Endodermal cell (in vitro differentiated cells): ENCODE measurements around the gene TGFBR3. TPM values are rescaled to one million over a fixed set of nuclear protein-coding genes. Genes with fewer than 3 reads are reported as not detected.

Source experiments
- DNase-seq: peaks from one replicate; pipeline ENCODE4 v3.0.0-alpha.2; 2017
- H3K27ac ChIP-seq: 2 replicates; pipeline ENCODE4 v1.5.1; 2013; ENCODE audit warnings: mild to moderate bottlenecking, low read depth, low read length, moderate library complexity
- H3K27me3 ChIP-seq: 2 replicates; pipeline ENCODE4 v1.6.1; 2013; ENCODE audit warnings: mild to moderate bottlenecking, low read length, moderate library complexity; ENCODE audit not compliant: insufficient read depth, control insufficient read depth, poor library complexity, severe bottlenecking
- H3K36me3 ChIP-seq: 2 replicates; pipeline ENCODE4 v1.7.0; 2013; ENCODE audit warnings: mild to moderate bottlenecking, low read length, moderate library complexity; ENCODE audit not compliant: control insufficient read depth, insufficient read depth
- H3K4me1 ChIP-seq: one replicate; pipeline ENCODE4 v1.7.0; 2013; ENCODE audit warnings: low read length; ENCODE audit not compliant: control insufficient read depth, insufficient read depth
- H3K4me3 ChIP-seq: 2 replicates; pipeline ENCODE4 v1.5.1; 2013; ENCODE audit warnings: mild to moderate bottlenecking, low read length, moderate library complexity
- H3K9ac ChIP-seq: 2 replicates; pipeline ENCODE4 v1.6.1; 2013; ENCODE audit warnings: mild to moderate bottlenecking, low read length, moderate library complexity; ENCODE audit not compliant: poor library complexity, severe bottlenecking; ENCODE audit errors: extremely low read depth
- H3K9me3 ChIP-seq: 2 replicates; pipeline ENCODE4 v1.6.1; 2013; ENCODE audit warnings: mild to moderate bottlenecking, low read length, moderate library complexity; ENCODE audit not compliant: control insufficient read depth
- H3K27ac Mint-ChIP-seq: 2 replicates; pipeline ENCODE4 v1.8.0; 2020; ENCODE audit warnings: mixed read lengths
- H3K27me3 Mint-ChIP-seq: 2 replicates; pipeline ENCODE4 v1.8.0; 2021; ENCODE audit warnings: mild to moderate bottlenecking, mixed read lengths; ENCODE audit not compliant: insufficient read depth
- H3K36me3 Mint-ChIP-seq: 2 replicates; pipeline ENCODE4 v1.8.0; 2020; ENCODE audit warnings: low read depth, mixed read lengths
- H3K4me1 Mint-ChIP-seq: 2 replicates; pipeline ENCODE4 v1.8.0; 2020; ENCODE audit warnings: mixed read lengths
- H3K4me3 Mint-ChIP-seq: 2 replicates; pipeline ENCODE4 v1.8.0; 2020; ENCODE audit warnings: mild to moderate bottlenecking, moderate library complexity, mixed read lengths
- H3K9me3 Mint-ChIP-seq: 2 replicates; pipeline ENCODE4 v1.8.0; 2020; ENCODE audit warnings: mild to moderate bottlenecking, mixed read lengths
- WGBS, 2 experiments: methylation state at CpG; one replicate each; pipeline versions ENCODE4 v1.1.5 to v1.1.7; 2013; ENCODE audit warnings: missing lambda C conversion rate in 2 of 2, mixed read lengths in 1 of 2; ENCODE audit not compliant: insufficient coverage in 1 of 2, insufficient read length in 1 of 2; 5-methylcytosine and 5-hydroxymethylcytosine counted together
- total RNA-seq, 2 donors: library from RNA; stranded (reverse); fragmentation: NEBNext Ultra II Directional in 1 of 2; extraction: Animal tissue kit (Norgen Biotek cat#: 25700) in 1 of 2; gene quantifications; 2 replicates in 1 of 2; 3 replicates in 1 of 2; pipeline ENCODE4 v1.2.1, GENCODE V29; 2021
- TF ChIP-seq, protein P1 (sequence below): fragments of 200-600 bp; sonication (generic); conservative IDR thresholded peaks from 2 replicates; pipeline ENCODE4 v1.5.0; 2021; ENCODE audit warnings: antibody characterized with exemption, mild to moderate bottlenecking

Gene TGFBR3
- total RNA-seq, 2 donors from 2014 or later: 8.1 to 8.5 TPM

DNA sequence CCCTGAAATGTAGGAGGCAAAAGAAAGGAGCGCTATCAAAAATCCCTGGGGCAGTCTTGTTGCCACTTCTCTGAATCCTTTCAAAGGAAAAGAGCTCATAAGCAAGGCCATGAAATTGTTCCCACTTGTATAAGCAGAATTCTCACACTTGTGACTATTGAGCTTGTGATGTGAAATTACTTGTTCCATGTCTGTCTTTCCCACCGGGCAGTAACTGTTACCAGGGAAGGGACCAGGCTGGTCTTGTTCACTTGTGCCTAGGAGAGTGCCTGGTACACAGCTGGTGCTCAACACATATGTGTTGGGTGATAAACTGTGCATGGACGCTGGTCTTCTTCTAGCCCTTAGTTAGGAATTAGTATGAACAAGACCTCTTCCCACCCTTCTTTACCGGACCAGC lies 234.7 kb downstream of the TGFBR3 start:
- Histone ChIP-seq H3K4me1 (no peaks in the 10 kb centered on the region), H3K27ac (no peak overlapping the region), H3K4me3 (no peak overlapping the region), H3K36me3 (no peaks in the 10 kb centered on the region), H3K27me3 (no peaks in the 10 kb centered on the region), H3K9ac (no peak overlapping the region), H3K9me3 (peaks cover 4% of the 10 kb centered on the region)
- Mint-ChIP-seq H3K9me3 (peaks cover 8% of the 10 kb centered on the region), H3K27ac (no peak overlapping the region), H3K4me3 (no peak overlapping the region), H3K36me3 (no peaks in the 10 kb centered on the region), H3K4me1 (no peaks in the 10 kb centered on the region), H3K27me3 (no peaks in the 10 kb centered on the region)
- TF ChIP-seq, protein P1, sequence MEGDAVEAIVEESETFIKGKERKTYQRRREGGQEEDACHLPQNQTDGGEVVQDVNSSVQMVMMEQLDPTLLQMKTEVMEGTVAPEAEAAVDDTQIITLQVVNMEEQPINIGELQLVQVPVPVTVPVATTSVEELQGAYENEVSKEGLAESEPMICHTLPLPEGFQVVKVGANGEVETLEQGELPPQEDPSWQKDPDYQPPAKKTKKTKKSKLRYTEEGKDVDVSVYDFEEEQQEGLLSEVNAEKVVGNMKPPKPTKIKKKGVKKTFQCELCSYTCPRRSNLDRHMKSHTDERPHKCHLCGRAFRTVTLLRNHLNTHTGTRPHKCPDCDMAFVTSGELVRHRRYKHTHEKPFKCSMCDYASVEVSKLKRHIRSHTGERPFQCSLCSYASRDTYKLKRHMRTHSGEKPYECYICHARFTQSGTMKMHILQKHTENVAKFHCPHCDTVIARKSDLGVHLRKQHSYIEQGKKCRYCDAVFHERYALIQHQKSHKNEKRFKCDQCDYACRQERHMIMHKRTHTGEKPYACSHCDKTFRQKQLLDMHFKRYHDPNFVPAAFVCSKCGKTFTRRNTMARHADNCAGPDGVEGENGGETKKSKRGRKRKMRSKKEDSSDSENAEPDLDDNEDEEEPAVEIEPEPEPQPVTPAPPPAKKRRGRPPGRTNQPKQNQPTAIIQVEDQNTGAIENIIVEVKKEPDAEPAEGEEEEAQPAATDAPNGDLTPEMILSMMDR: no peak
- no peak for DNase-seq
- WGBS, 2 experiments: 90 to 93% methylated on average over 4 of the region's 4 CpGs

DNA sequence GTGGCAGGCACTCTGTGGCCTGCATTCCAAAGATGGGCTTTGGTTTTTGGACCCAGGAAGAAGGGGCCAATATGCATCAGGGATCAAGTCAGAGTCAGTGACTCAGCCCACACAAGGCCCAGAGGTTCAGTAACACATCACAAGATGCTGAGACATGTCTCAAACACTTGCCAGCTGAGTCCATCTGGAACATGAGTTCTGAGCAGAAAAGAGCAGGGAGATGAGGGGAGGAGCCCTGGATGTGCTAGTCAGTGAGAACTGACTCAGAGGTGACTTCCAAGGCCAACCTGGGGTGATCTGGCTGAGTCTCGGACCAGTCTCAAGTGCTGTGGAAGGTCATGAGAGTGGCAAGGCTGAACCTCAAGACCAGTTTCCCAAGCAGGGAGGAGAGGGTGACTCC lies 235.2 kb downstream of the TGFBR3 start:
- H3K9ac ChIP-seq: no peak overlapping the region
- no peak overlapping the region for H3K4me3 Mint-ChIP-seq
- no peak overlapping the region for H3K27ac ChIP-seq

DNA sequence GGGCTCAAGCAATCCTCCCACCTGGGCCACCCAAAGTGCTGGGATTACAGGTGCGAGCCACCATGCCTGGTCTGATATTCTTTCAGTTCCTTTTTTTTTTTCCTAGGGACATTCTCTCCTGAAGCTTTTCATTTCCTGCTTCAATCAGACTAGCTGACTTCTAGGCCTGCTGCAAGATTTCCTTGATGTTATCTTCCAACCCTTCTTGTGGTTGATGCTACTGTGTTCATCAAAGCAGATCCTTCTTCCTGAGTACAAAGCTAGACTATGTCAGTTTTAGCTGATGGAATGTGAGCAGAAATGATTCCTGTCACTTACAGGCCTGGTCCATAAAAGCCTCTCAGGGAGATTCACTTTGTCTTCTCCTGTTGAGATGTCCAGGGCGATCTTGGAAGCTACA lies 238.9 kb downstream of the TGFBR3 start:
- H3K36me3 ChIP-seq: no peaks in the 10 kb centered on the region
- no peak overlapping the region for H3K4me3 Mint-ChIP-seq
- H3K9me3 ChIP-seq: no peaks in the 10 kb centered on the region
- no peak for DNase-seq
- H3K9ac ChIP-seq: no peak overlapping the region
- TF ChIP-seq, protein P1: no peak
- no peaks in the 10 kb centered on the region for H3K36me3 Mint-ChIP-seq
- H3K9me3 Mint-ChIP-seq: peaks cover under 1% of the 10 kb centered on the region
- 86 to 91% methylated on average over 2 of the region's 2 CpGs for WGBS, 2 experiments
- no peak overlapping the region for H3K27ac Mint-ChIP-seq
- peaks cover 2% of the 10 kb centered on the region for H3K27me3 Mint-ChIP-seq
- H3K4me1 Mint-ChIP-seq: peaks cover 9% of the 10 kb centered on the region
- peaks cover 6% of the 10 kb centered on the region for H3K4me1 ChIP-seq
- H3K27me3 ChIP-seq: no peaks in the 10 kb centered on the region
- no peak overlapping the region for H3K4me3 ChIP-seq
- H3K27ac ChIP-seq: no peak overlapping the region

More for the DNA sequence above, 235.2 kb downstream of the TGFBR3 start:
- Mint-ChIP-seq H3K36me3 (no peaks in the 10 kb centered on the region), H3K9me3 (peaks cover 5% of the 10 kb centered on the region), H3K27ac (no peak overlapping the region), H3K4me1 (no peaks in the 10 kb centered on the region), H3K27me3 (no peaks in the 10 kb centered on the region)
- DNase-seq: no peak
- H3K4me3 ChIP-seq: no peak overlapping the region
- 91 to 94% methylated on average over 1 of the region's 1 CpG for WGBS, 2 experiments
- H3K9me3 ChIP-seq: peaks cover 4% of the 10 kb centered on the region
- TF ChIP-seq, protein P1: no peak
- H3K27me3 ChIP-seq: no peaks in the 10 kb centered on the region
- H3K4me1 ChIP-seq: no peaks in the 10 kb centered on the region
- H3K36me3 ChIP-seq: no peaks in the 10 kb centered on the region
